LNCaP clone FGC (cell line): ENCODE data around the gene CTDP1.

Experiments used
- DNase-seq: peaks from one replicate; pipeline ENCODE4 v3.0.0-alpha.2; 2011; ENCODE audit warnings: low read depth
- H3K4me3 ChIP-seq: 2 replicates; pipeline ENCODE4 v1.5.1; 2011; ENCODE audit warnings: mild to moderate bottlenecking, low read depth, low read length, control low read depth
- TF ChIP-seq, protein P1 (sequence below): IDR thresholded peaks from 2 replicates; pipeline ENCODE4 v1.5.1; 2012; ENCODE audit warnings: mild to moderate bottlenecking; ENCODE audit not compliant: control insufficient read depth, insufficient read depth; ENCODE audit errors: extremely low read depth

Gene CTDP1

DNA sequence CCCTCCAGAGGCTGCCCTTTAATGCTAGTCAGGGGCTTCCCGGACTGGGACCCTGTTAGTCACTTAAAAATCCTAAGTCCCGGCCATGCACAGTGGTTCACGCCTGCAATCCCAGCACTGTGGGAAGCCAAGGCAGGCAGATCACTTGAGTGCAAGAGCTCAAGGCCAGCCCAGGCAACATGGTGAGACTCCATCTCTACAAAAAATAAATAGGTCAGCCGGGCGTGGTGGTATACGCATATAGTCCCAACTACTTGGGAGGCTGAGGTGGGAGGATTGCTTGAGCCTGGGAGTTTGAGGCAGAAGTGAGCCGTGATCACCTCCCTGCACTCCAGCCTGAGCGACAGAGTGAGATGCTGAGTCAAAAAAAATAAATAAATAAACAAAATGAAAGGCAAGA is 100.9 kb downstream of the CTDP1 start:
- H3K4me3 ChIP-seq: no peak overlapping the region
- TF ChIP-seq, protein P1, sequence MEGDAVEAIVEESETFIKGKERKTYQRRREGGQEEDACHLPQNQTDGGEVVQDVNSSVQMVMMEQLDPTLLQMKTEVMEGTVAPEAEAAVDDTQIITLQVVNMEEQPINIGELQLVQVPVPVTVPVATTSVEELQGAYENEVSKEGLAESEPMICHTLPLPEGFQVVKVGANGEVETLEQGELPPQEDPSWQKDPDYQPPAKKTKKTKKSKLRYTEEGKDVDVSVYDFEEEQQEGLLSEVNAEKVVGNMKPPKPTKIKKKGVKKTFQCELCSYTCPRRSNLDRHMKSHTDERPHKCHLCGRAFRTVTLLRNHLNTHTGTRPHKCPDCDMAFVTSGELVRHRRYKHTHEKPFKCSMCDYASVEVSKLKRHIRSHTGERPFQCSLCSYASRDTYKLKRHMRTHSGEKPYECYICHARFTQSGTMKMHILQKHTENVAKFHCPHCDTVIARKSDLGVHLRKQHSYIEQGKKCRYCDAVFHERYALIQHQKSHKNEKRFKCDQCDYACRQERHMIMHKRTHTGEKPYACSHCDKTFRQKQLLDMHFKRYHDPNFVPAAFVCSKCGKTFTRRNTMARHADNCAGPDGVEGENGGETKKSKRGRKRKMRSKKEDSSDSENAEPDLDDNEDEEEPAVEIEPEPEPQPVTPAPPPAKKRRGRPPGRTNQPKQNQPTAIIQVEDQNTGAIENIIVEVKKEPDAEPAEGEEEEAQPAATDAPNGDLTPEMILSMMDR: no peak
- DNase-seq: no peak

DNA sequence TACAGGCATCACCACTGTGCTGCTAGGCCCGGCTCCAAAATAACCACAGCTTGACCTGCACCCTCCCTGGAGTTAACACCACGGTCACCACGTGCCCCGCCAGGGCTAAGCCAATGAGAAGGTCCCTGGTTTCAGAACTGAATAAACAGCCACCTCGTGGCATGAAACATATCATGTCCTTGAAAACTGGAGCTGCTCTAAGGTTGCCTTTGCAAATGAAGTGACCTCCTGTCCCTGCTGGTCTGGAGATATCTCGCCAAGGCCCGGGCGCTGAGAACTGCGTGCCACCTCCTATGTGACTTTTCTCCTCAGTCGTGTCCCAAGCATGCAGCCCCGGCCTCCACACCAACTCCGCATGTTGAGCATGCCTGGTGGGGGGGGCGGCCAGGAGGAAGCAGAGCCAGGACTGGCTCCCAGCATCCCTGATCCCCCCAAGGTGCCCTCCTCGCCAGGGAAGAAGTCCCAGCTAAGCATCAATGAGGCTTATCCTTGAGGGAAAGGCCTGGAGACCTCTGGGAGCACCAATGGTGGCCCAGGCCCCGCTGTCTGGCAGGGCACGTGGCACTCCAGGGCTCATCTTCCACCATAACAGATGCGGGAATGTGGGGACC is 101.8 kb downstream of the CTDP1 start:
- DNase-seq: no peak
- TF ChIP-seq, protein P1: no peak
- no peak overlapping the region for H3K4me3 ChIP-seq

DNA sequence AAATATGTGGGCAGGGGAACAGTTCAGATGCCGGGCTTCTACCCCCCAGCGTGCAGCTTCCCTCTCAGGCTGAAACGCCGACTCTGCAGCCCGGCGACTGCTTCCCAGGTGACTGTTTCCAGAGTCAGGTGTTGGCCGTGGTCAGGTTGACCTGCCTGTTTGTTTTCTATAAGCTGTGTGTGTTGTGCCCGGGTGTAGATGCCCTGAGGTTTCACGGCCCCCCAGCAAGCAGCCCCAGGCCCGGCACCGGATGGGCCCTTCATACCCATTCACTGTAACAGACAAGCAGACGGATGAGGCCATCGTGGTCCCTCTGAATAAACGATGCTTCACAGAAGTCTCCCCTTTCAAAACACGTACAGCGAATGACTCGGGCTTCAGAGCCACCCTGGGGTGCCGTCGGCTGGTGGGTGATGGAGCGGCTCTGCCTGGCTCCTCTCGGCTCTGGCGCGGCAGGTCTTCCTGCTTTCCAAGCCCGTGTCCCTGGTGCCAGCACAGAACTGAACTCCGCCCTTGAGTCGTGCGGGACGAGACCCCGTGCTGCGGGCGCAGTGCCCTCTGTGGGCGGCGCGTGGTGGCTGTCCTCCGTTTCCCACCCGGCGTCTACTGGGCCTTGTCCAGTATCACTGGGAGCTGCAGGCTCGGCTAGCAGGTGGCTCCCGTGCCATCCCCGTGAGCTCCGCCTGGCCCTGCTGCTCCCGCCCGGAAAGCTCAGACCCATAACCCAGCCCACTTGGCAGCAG is 103.1 kb downstream of the CTDP1 start:
- no peak for DNase-seq
- H3K4me3 ChIP-seq: no peak overlapping the region
- TF ChIP-seq, protein P1: no peak

DNA sequence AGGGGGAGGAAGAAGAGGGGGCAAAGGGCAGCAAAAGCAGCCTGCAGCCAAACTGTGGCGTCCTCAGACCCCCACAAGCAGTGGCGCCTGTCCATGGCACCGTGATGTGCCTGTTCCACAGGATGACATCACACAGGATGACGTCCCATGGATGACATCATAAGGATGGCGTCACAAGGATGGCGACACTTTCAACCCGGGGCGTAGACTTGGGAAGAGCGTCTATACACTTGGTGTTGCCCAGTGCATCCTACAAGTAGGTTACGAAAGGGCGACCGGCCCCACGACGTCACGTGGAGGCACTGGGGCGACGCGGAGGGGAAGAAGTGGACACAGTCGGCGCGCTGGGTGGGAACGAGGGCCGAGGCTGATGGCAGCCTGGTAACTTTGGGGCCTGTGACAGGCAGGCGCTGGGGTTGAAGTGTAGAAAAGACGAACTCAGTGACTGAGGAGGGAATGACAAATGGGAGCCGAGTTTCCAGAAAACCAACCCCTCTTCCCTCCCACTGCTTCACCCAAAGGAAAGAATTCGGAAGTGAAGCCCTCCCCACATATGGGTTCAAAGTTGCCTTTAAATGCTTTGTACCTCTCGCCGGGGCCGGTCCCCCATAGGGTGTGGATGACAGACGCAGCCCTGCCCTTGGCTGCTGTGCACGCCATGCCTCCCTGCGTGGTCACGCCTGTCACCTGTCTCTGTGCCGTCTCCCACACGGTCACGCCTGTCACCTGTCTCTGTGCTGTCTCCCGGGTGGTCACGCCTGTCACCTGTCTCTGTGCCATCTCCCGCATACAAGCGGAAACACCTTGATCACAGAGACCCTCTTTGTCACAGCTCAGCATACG is 104.7 kb downstream of the CTDP1 start:
- DNase-seq: no peak
- H3K4me3 ChIP-seq: no peak overlapping the region
- TF ChIP-seq, protein P1: no peak

DNA sequence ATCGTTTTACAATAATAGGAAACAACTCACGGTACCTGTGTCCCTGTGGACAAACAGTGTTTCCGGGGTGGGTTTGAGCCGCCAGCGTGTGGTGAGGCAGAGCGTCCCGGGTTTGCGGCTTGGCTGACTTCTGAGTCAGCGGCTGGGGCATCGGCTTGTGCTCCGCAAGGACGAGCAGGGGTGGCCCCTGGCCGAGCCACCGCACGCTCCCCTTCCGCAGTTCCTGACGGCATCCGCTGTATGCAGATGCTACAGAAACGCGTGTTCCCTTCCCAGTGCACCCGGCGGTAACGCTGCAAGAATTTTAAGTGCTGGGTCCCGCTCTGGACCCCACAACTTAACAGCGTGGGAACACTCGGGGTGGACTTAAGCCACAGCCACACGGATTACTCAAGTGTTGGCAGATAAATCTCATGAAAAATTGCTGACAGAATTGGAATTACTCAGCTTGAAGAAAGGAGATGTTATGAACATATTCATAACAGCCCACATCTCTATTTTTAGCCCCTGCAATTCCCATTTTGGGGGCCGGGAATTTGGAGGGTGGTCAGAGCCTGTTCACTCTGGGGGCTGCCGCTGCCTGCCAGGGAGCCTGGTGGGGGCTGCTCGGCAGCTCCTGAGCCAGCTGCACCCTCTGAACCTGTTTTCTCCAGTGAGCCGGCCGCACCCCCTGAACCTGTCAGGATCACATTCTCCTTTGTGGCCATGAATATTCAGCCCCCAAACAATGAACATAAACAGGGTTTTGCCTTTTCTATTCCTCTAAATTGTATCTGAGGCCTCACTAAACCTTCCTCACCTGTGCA is 105.6 kb downstream of the CTDP1 start:
- no peak for DNase-seq
- H3K4me3 ChIP-seq: no peak overlapping the region
- TF ChIP-seq, protein P1: no peak

DNA sequence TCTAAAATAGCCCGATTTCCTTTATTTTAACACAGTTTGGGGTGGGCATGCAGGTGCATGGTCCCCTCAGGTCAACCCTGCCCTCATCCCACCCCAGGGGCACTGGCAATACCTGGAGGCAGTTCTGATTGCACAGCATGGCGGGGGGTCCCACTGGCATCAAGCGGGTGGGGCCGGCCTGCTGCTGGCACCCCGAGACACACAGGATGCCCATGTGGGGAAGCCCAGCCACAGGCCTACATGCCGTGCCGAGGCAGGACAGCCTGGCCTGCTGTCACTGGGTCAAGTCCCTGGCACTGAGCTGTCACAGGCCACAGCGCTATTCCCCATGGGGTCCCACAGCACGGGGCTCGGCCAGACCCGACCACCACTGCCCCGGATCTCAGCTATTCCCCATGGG is 106.2 kb downstream of the CTDP1 start:
- no peak for DNase-seq
- TF ChIP-seq, protein P1: no peak
- H3K4me3 ChIP-seq: no peak overlapping the region
